C4-2B (cell line): Measurements from ENCODE around the gene PCLO.

ENCODE experiments used
- ZFX ChIP-seq: fragments of 450-650 bp; IDR thresholded peaks from 2 replicates; pipeline ENCODE4 v1.6.1; 2017
- TF ChIP-seq, protein P1 (sequence below): fragments of 450-650 bp; conservative IDR thresholded peaks from 2 replicates; pipeline ENCODE4 v1.5.1; 2017; ENCODE audit warnings: mild to moderate bottlenecking

DNA sequence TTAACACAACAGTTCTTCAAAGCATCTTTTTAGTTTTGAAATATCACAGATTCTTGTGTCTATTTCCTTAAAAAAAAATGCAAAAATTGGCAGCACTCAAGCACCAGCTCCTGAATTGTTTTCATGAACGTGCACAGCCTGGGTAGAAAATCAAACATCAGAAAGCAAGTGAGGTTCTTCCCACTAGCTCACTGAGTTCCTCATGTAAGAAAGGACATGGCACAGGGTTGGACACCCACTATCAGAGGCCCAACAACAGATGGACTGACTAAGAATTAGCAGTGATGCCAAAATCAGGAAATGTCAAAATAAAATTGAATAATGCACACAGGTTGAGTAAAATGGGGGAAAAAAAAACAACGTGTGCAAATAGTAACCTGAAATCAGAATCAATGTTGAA, 146.8 kb downstream of the PCLO start:
- TF ChIP-seq, protein P1, sequence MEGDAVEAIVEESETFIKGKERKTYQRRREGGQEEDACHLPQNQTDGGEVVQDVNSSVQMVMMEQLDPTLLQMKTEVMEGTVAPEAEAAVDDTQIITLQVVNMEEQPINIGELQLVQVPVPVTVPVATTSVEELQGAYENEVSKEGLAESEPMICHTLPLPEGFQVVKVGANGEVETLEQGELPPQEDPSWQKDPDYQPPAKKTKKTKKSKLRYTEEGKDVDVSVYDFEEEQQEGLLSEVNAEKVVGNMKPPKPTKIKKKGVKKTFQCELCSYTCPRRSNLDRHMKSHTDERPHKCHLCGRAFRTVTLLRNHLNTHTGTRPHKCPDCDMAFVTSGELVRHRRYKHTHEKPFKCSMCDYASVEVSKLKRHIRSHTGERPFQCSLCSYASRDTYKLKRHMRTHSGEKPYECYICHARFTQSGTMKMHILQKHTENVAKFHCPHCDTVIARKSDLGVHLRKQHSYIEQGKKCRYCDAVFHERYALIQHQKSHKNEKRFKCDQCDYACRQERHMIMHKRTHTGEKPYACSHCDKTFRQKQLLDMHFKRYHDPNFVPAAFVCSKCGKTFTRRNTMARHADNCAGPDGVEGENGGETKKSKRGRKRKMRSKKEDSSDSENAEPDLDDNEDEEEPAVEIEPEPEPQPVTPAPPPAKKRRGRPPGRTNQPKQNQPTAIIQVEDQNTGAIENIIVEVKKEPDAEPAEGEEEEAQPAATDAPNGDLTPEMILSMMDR = no peak
- no peak for TF ChIP-seq ZFX
